LNCaP clone FGC (cell line): ENCODE data around the gene TUBB6.

Experiments used
- DNase-seq: peaks from one replicate; pipeline ENCODE4 v3.0.0-alpha.2; 2011; ENCODE audit warnings: low read depth
- H3K4me3 ChIP-seq: 2 replicates; pipeline ENCODE4 v1.5.1; 2011; ENCODE audit warnings: mild to moderate bottlenecking, low read depth, low read length, control low read depth
- CTCF ChIP-seq: IDR thresholded peaks from 2 replicates; pipeline ENCODE4 v1.5.1; 2012; ENCODE audit warnings: mild to moderate bottlenecking; ENCODE audit not compliant: control insufficient read depth, insufficient read depth; ENCODE audit errors: extremely low read depth

Gene TUBB6

DNA sequence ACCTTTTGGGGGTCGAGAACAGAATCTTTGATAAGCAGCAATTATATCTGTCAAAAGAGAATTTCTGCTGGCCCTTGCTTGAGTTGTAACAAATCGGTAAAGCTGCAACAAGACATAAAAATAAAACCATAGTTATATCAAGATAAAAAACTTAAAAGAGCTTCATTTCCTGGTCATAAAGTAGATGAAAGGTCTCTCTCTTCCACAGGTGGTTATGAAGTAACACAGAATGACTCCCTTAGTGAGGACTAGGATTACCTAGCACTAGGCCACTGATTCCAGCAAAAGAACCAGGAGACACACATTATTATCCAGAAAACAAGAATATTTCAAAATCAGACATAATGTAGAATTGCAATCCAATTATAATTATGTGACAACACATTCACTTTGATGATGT is 63.5 kb downstream of the TUBB6 start:
- no peak for DNase-seq
- TF ChIP-seq CTCF, result no peak
- no peak overlapping the region for H3K4me3 ChIP-seq

DNA sequence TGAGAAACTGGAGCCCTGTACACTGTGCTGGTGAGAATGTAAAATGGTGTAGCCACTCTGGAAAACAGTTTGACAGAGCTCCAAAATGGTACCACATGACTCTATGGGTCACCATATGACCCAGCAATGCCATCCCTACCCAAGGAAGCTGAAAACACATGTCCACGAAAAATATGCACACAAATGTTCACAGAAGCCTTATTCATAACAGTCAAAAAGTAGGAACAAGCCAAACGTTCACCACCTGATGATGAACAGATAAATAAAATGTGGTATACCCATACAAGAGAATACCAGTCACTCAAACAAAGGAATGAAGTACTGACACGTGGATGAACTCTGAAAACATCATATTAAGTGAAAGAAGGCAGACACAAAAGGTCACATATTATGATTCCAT is 64.4 kb downstream of the TUBB6 start:
- TF ChIP-seq CTCF, result no peak
- no peak overlapping the region for H3K4me3 ChIP-seq
- DNase-seq, result no peak

GRCh38 chr18:12373116-12373770 is 65.2 kb downstream of the TUBB6 start:
- TF ChIP-seq CTCF, result no peak
- DNase-seq, result no peak
- no peak overlapping the region for H3K4me3 ChIP-seq

- DNase-seq, result no peak
- H3K4me3 ChIP-seq, result no peak overlapping the region
- no peak for TF ChIP-seq CTCF
Measured at GRCh38 chr18:12373771-12374116, 65.7 kb downstream of the TUBB6 start.

DNA sequence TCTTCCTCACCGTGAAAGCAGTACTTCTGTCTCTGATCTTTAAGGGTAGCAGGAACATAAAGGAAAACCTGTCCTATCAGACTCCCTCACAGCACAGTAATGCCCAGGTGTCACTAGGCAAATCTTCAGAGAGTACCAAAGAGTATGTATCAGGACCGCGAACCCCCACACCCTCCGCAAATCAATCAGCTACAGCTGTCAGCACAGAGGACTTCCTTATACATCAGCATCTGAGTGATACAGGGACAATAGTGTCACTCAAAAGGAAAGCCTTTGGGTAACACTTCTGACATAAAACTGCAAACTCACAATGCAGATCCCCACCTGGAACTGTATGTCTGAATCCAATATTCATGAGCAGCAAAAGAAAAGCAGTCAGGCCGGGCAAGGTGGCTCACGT is 66.4 kb downstream of the TUBB6 start:
- no peak for DNase-seq
- no peak for TF ChIP-seq CTCF
- no peak overlapping the region for H3K4me3 ChIP-seq
